OCI-LY3 (cell line): ENCODE measurements around the gene PAX5.

ENCODE experiments used
- CTCF ChIP-seq: fragments of 200-600, 300-600 bp; sonication (generic); IDR thresholded peaks from 2 replicates; pipeline ENCODE4 v1.5.1; 2014; ENCODE audit warnings: antibody characterized with exemption, low read length, low read depth
- EZH2phosphoT487 ChIP-seq: fragments of 200-600 bp; shearing (Covaris generic); IDR thresholded peaks from 2 replicates; pipeline ENCODE4 v1.6.1; 2018; ENCODE audit warnings: antibody characterized with exemption, mixed run types, low read depth

GRCh38 chr9:36796671-36797419, 237.2 kb downstream of the PAX5 start:
- TF ChIP-seq CTCF (no peak), EZH2phosphoT487 (no peak)
